ENCODE results near the gene ANKH.

- TF ChIP-seq CTCF (IDR thresholded peaks at IDR 0.05; ENCODE audit: poor library complexity, severe bottlenecking): no peak
- TF ChIP-seq REST (IDR thresholded peaks at IDR 0.05; ENCODE audit: borderline replicate concordance): no peak
- no peak for TF ChIP-seq EP300 (conservative IDR thresholded peaks at IDR 0.05; ENCODE audit: poor library complexity, severe bottlenecking)
- no peak for TF ChIP-seq EZH2 (IDR thresholded peaks at IDR 0.05; ENCODE audit: borderline replicate concordance, insufficient read depth, low read length, poor library complexity, severe bottlenecking)
- TF ChIP-seq RAD21 (conservative IDR thresholded peaks at IDR 0.05): no peak
Observed at GRCh38 chr5:14712666-14713065, 158.9 kb downstream of the ANKH start.

Data from neural cell (in vitro differentiated cells).